Keratinocyte (primary cell): Measurements from ENCODE around the gene GNG13. TPM values are rescaled to one million over a fixed set of nuclear protein-coding genes. Genes with fewer than 3 reads are reported as not detected.

ENCODE experiments used
- DNase-seq: peaks from one replicate; pipeline ENCODE4 v3.0.0-alpha.2; 2011; ENCODE audit warnings: low read depth, missing footprints, low spot score
- FAIRE-seq: peaks from 2 replicates; lab custom pipeline; 2011; peaks lifted over from hg19 to GRCh38; lab: Jason Lieb, UNC
- H2AFZ ChIP-seq: 2 replicates; pipeline ENCODE4 v1.6.0; 2012; ENCODE audit warnings: low read length, control low read depth, inconsistent platforms; ENCODE audit not compliant: control insufficient read depth
- H3K27ac ChIP-seq: 2 replicates; pipeline ENCODE4 v1.5.1; 2011; ENCODE audit warnings: low read length; ENCODE audit not compliant: control insufficient read depth, insufficient read depth
- H3K27me3 ChIP-seq: 3 replicates; pipeline ENCODE4 v1.6.0; 2011; ENCODE audit warnings: low read length; ENCODE audit not compliant: control insufficient read depth, insufficient read depth; ENCODE audit errors: extremely low read depth
- H3K36me3 ChIP-seq, 2 experiments: 2 replicates in 1 of 2; 3 replicates in 1 of 2; pipeline ENCODE4 v1.5.1; 2011; ENCODE audit warnings: low read length in 2 of 2, mild to moderate bottlenecking in 1 of 2; ENCODE audit not compliant: control insufficient read depth in 2 of 2, insufficient read depth in 2 of 2; ENCODE audit errors: extremely low read depth in 1 of 2
- H3K4me1 ChIP-seq: 3 replicates; pipeline ENCODE4 v1.5.1; 2011; ENCODE audit warnings: low read length; ENCODE audit not compliant: control insufficient read depth, insufficient read depth; ENCODE audit errors: extremely low read depth
- H3K4me2 ChIP-seq: 3 replicates; pipeline ENCODE4 v1.6.0; 2011; ENCODE audit warnings: low read depth, low read length; ENCODE audit not compliant: control insufficient read depth, insufficient read depth; ENCODE audit errors: extremely low read depth
- H3K4me3 ChIP-seq, 3 experiments: fragments of 200-600 bp in 1 of 3; sonication (generic) in 1 of 3; 2 replicates in 2 of 3; 3 replicates in 1 of 3; pipeline ENCODE4 v1.5.1; 2011 to 2016; ENCODE audit warnings: low read length in 3 of 3, mild to moderate bottlenecking in 3 of 3, control low read depth in 2 of 3, inconsistent platforms in 1 of 3, low read depth in 1 of 3, mixed read lengths in 1 of 3, mixed run types in 1 of 3, moderate library complexity in 1 of 3; ENCODE audit not compliant: control insufficient read depth in 2 of 3, insufficient read depth in 2 of 3; ENCODE audit errors: extremely low read depth in 1 of 3
- H3K79me2 ChIP-seq: 2 replicates; pipeline ENCODE4 v1.6.0; 2012; ENCODE audit warnings: low read length; ENCODE audit not compliant: control insufficient read depth, insufficient read depth
- H3K9ac ChIP-seq: 3 replicates; pipeline ENCODE4 v1.6.0; 2011; ENCODE audit warnings: low read length; ENCODE audit not compliant: control insufficient read depth, insufficient read depth; ENCODE audit errors: extremely low read depth
- H3K9me1 ChIP-seq: 3 replicates; pipeline ENCODE4 v1.6.0; 2011; ENCODE audit warnings: low read length; ENCODE audit not compliant: control insufficient read depth, insufficient read depth; ENCODE audit errors: extremely low read depth
- H3K9me3 ChIP-seq: 2 replicates; pipeline ENCODE4 v1.5.1; 2012; ENCODE audit warnings: low read depth, low read length; ENCODE audit not compliant: control insufficient read depth
- H4K20me1 ChIP-seq: 3 replicates; pipeline ENCODE4 v1.6.0; 2011; ENCODE audit warnings: low read length; ENCODE audit not compliant: control insufficient read depth, insufficient read depth; ENCODE audit errors: extremely low read depth
- EZH2 ChIP-seq: IDR thresholded peaks from one replicate; pipeline ENCODE4 v1.6.1; 2012; ENCODE audit warnings: inconsistent platforms, mild to moderate bottlenecking, low read length, moderate library complexity
- dilution Hi-C: fragments of 300-500 bp; cut with MboI; formaldehyde crosslinking; loops from one replicate; pipeline ENCODE4 v1.7.0; 2020; ENCODE audit warnings: low sequenced_read_pairs; ENCODE audit not compliant: extremely low pct_ligation_motif_present
- polyA plus RNA-seq, 5 experiments: library from polyadenylated mRNA; depleted of rRNA in 3 of 5; stranded (reverse) in 3 of 5; stranded (forward) in 1 of 5; unstranded in 1 of 5; fragments of >200 nt; gene quantifications; 1 replicate in 1 of 5; 2 replicates in 3 of 5; 3 replicates in 1 of 5; pipeline versions ENCODE4 v1.2.1 to v1.2.3, GENCODE V29; 2011 to 2012; ENCODE audit warnings: missing spikeins in 2 of 5, low read depth in 1 of 5, low replicate concordance in 1 of 5
- TF ChIP-seq, protein P1 (sequence below), 3 experiments: IDR thresholded peaks in 1 of 3; conservative IDR thresholded peaks in 1 of 3; optimal IDR thresholded peaks in 1 of 3; 2 replicates in 2 of 3; 3 replicates in 1 of 3; pipeline versions ENCODE3 to v1.5.1; 2011; ENCODE audit warnings: low read length in 3 of 3, mild to moderate bottlenecking in 3 of 3, moderate library complexity in 2 of 3, control low read depth in 1 of 3, inconsistent platforms in 1 of 3; ENCODE audit not compliant: insufficient read depth in 2 of 3; ENCODE audit errors: extremely low read depth in 1 of 3

GNG13 gene
- polyA plus RNA-seq, 1 donor (not counting 4 experiments of a cell fraction or from before 2014, with no cell fraction given): not detected

- H3K9me3 ChIP-seq: peaks cover 4% of the 10 kb centered on the region
- no peaks in the 10 kb centered on the region for H3K9me1 ChIP-seq
- H3K4me3 ChIP-seq: no peak overlapping the region
- no peaks in the 10 kb centered on the region for H3K36me3 ChIP-seq
- H3K4me1 ChIP-seq: no peaks in the 10 kb centered on the region
- H3K9ac ChIP-seq: no peak overlapping the region
- H4K20me1 ChIP-seq: no peaks in the 10 kb centered on the region
- no peak for TF ChIP-seq EZH2
- TF ChIP-seq, protein P1, sequence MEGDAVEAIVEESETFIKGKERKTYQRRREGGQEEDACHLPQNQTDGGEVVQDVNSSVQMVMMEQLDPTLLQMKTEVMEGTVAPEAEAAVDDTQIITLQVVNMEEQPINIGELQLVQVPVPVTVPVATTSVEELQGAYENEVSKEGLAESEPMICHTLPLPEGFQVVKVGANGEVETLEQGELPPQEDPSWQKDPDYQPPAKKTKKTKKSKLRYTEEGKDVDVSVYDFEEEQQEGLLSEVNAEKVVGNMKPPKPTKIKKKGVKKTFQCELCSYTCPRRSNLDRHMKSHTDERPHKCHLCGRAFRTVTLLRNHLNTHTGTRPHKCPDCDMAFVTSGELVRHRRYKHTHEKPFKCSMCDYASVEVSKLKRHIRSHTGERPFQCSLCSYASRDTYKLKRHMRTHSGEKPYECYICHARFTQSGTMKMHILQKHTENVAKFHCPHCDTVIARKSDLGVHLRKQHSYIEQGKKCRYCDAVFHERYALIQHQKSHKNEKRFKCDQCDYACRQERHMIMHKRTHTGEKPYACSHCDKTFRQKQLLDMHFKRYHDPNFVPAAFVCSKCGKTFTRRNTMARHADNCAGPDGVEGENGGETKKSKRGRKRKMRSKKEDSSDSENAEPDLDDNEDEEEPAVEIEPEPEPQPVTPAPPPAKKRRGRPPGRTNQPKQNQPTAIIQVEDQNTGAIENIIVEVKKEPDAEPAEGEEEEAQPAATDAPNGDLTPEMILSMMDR (optimal IDR thresholded peaks at IDR 0.05 in 1 of 3, IDR thresholded peaks at IDR 0.05 in 1 of 3, conservative IDR thresholded peaks at IDR 0.05 in 1 of 3; ENCODE audit: extremely low read depth in 1 of 3, insufficient read depth in 2 of 3, low read length in 3 of 3): no peak
- H3K4me2 ChIP-seq: no peak overlapping the region
- no peak overlapping the region for H3K27ac ChIP-seq
- no peaks in the 10 kb centered on the region for H3K79me2 ChIP-seq
- no peaks in the 10 kb centered on the region for H3K27me3 ChIP-seq
- DNase-seq (no peak), FAIRE-seq (no peak)
- H2AFZ ChIP-seq: no peak overlapping the region
- dilution Hi-C loops: no loop called here
Observed at GRCh38 chr16:843771-844170, 43.2 kb upstream of the GNG13 start.

DNA sequence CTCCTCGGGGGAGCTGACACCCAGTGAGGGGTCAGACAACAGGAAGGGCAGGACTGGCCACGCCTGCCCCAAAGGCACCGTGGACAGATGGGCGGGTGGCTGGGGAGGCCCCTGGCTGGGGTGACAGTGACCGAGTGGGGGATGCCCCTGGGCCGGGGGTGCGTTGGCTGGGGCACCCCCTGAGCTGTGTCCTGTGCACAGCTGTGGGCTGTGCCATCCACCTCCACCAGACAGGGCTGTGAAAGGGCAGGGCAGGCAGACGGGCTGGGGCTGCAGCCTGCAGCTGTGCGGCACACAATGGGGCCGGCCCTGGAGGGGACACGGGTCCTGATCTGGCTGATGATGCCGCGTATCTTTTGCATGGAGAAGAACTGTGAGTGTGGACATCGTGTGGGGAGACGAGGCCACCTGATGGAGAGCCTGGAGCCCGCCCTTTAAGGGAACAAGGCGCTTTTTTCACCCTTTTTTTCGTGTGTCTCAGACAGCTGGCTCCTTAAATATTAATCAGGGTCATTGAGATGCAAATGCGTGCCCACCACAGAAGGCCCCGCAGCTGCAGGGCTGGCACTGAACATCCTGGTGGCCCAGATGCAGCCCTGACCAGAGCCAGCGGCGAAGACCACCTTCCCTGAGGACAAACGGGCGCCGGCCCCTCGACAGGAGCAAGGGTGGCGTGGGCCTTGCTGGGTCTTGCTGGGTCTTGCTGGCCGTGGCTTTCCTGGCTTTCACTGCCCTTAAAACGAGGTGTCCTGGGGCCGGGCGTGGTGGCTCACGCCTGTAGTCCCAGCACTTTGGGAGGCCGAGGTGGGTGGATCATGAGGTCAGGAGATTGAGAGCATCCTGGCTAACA lies 42.4 kb upstream of the GNG13 start:
- H3K4me2 ChIP-seq: no peak overlapping the region
- no peak overlapping the region for H3K27ac ChIP-seq
- no peaks in the 10 kb centered on the region for H3K36me3 ChIP-seq
- no peak overlapping the region for H2AFZ ChIP-seq
- H3K79me2 ChIP-seq: no peaks in the 10 kb centered on the region
- no peaks in the 10 kb centered on the region for H3K27me3 ChIP-seq
- dilution Hi-C loops: no loop called here
- H3K9ac ChIP-seq: no peak overlapping the region
- no peak overlapping the region for H3K4me3 ChIP-seq
- no peak for DNase-seq
- H3K9me3 ChIP-seq: peaks cover under 1% of the 10 kb centered on the region
- no peaks in the 10 kb centered on the region for H3K9me1 ChIP-seq
- TF ChIP-seq, protein P1 (optimal IDR thresholded peaks at IDR 0.05 in 1 of 3, IDR thresholded peaks at IDR 0.05 in 1 of 3, conservative IDR thresholded peaks at IDR 0.05 in 1 of 3; ENCODE audit: extremely low read depth in 1 of 3, insufficient read depth in 2 of 3, low read length in 3 of 3): no peak
- no peak for TF ChIP-seq EZH2
- FAIRE-seq: no peak
- no peaks in the 10 kb centered on the region for H3K4me1 ChIP-seq
- no peaks in the 10 kb centered on the region for H4K20me1 ChIP-seq
